Transverse colon (tissue), 4 donors: ENCODE measurements around the gene C12orf56. TPM values are rescaled to one million over a fixed set of nuclear protein-coding genes. Genes with fewer than 3 reads are reported as not detected.

ENCODE experiments used
- DNase-seq: peaks from one replicate; pipeline ENCODE4 v3.0.0-alpha.2; 2019
- H3K27ac ChIP-seq, 4 donors: fragments of 200-600 bp; sonication (generic); 2 replicates each; pipeline ENCODE4 v1.5.1; 2016 to 2018; ENCODE audit warnings: inconsistent platforms in 4 of 4
- H3K27me3 ChIP-seq: fragments of 200-600 bp; sonication (generic); 2 replicates; pipeline ENCODE4 v1.5.1; 2017; ENCODE audit warnings: inconsistent platforms
- H3K36me3 ChIP-seq, 4 donors: fragments of 200-600 bp; sonication (generic); 2 replicates each; pipeline ENCODE4 v1.5.1; 2017 to 2019; ENCODE audit warnings: inconsistent platforms in 4 of 4
- H3K4me1 ChIP-seq, 4 donors: fragments of 200-600 bp; sonication (generic); 2 replicates each; pipeline ENCODE4 v1.5.1; 2017 to 2020; ENCODE audit warnings: inconsistent platforms in 4 of 4
- H3K4me3 ChIP-seq, 4 donors: fragments of 200-600 bp; sonication (generic); 1 replicate in 1 of 4; 2 replicates in 3 of 4; pipeline versions ENCODE4 v1.5.1 to v1.6.1; 2017 to 2019; ENCODE audit warnings: inconsistent platforms in 4 of 4
- H3K9me3 ChIP-seq, 2 donors: fragments of 200-600 bp; sonication (generic); 2 replicates each; pipeline ENCODE4 v1.5.1; 2017 to 2019; ENCODE audit warnings: inconsistent platforms in 2 of 2
- EP300 ChIP-seq: sonication (generic); formaldehyde crosslinking; IDR thresholded peaks from one replicate; pipeline ENCODE4 v1.6.1; 2017; ENCODE audit warnings: antibody characterized with exemption, low read depth
- POLR2A ChIP-seq: fragments of 450-650 bp; IDR thresholded peaks from one replicate; pipeline ENCODE4 v1.6.1; 2016; ENCODE audit warnings: antibody characterized with exemption, mild to moderate bottlenecking, moderate library complexity
- POLR2AphosphoS5 ChIP-seq, 3 donors: sonication (generic); formaldehyde crosslinking; IDR thresholded peaks; one replicate each; pipeline ENCODE4 v1.6.1; 2016; ENCODE audit warnings: antibody characterized with exemption in 3 of 3
- WGBS, 2 donors: methylation state at CpG; one replicate each; pipeline ENCODE4 v1.1.5; 2018; ENCODE audit warnings: low coverage in 1 of 2; 5-methylcytosine and 5-hydroxymethylcytosine counted together
- in situ Hi-C, 4 donors: fragments of 200-750 bp; cut with MboI; loops; one replicate each; pipeline versions ENCODE4 v1.15.0 to v1.15.1; 2017; ENCODE audit warnings: low sequenced_read_pairs in 3 of 4, low pct_ligation_motif_present in 1 of 4, low pct_unique_long_range_greater_than_20kb in 1 of 4
- intact Hi-C: fragments of 100-400 bp; cut with DNase I; formaldehyde crosslinking; loops from one replicate; pipeline ENCODE4 v1.15.1; 2023; ENCODE audit warnings: low total_unique reads
- total RNA-seq, 4 donors: library from RNA; depleted of rRNA; stranded (reverse); fragments of >200 nt; gene quantifications; one replicate each; pipeline ENCODE4 v1.1.0, GENCODE V29; 2016
- TF ChIP-seq, protein P1 (sequence below), 5 experiments: fragments of 200-600 bp in 3 of 5; fragments of 450-650 bp in 2 of 5; sonication (generic) in 3 of 5; IDR thresholded peaks; 1 replicate in 2 of 5; 2 replicates in 3 of 5; pipeline ENCODE4 v1.5.1; 2016 to 2017; ENCODE audit warnings: antibody characterized with exemption in 5 of 5, inconsistent platforms in 3 of 5, mild to moderate bottlenecking in 2 of 5, moderate library complexity in 1 of 5

C12orf56 gene
- total RNA-seq, 4 donors from 2014 or later: 0.32 to 0.41 TPM; not detected in 2

DNA sequence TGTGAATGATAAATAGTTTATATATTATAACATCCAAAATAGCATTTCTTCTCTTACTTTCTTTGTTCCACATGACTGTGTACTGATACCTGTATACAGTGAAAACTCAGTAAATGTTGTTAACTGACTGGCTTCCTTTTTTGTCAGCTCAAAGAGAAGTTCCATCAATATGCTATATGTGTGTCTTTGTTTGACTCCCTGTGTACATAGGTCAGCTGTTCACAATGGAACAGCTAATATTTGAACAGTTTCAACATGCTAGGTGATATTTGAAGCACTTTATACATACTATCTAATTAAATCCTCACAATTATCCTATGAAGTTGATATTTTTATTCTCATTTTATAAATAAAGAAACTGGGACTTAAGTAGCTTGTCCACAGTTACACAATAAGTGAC lies 153.2 kb downstream of the C12orf56 start:
- TF ChIP-seq EP300 (no peak), POLR2AphosphoS5 (IDR thresholded peaks at IDR 0.05) (no peak), POLR2A (no peak)
- TF ChIP-seq, protein P1, sequence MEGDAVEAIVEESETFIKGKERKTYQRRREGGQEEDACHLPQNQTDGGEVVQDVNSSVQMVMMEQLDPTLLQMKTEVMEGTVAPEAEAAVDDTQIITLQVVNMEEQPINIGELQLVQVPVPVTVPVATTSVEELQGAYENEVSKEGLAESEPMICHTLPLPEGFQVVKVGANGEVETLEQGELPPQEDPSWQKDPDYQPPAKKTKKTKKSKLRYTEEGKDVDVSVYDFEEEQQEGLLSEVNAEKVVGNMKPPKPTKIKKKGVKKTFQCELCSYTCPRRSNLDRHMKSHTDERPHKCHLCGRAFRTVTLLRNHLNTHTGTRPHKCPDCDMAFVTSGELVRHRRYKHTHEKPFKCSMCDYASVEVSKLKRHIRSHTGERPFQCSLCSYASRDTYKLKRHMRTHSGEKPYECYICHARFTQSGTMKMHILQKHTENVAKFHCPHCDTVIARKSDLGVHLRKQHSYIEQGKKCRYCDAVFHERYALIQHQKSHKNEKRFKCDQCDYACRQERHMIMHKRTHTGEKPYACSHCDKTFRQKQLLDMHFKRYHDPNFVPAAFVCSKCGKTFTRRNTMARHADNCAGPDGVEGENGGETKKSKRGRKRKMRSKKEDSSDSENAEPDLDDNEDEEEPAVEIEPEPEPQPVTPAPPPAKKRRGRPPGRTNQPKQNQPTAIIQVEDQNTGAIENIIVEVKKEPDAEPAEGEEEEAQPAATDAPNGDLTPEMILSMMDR (IDR thresholded peaks at IDR 0.05): no peak
- in situ Hi-C loops (no loop called here), intact Hi-C loops (no loop called here)
- H3K27ac ChIP-seq: no peak overlapping the region
- no peaks in the 10 kb centered on the region for H3K27me3 ChIP-seq
- peaks cover 0 to 2% (median 0%) of the 10 kb centered on the region in 4 donors for H3K4me1 ChIP-seq
- H3K9me3 ChIP-seq: no peaks in the 10 kb centered on the region
- no peak for DNase-seq
- no peaks in the 10 kb centered on the region for H3K36me3 ChIP-seq
- no peak overlapping the region for H3K4me3 ChIP-seq

DNA sequence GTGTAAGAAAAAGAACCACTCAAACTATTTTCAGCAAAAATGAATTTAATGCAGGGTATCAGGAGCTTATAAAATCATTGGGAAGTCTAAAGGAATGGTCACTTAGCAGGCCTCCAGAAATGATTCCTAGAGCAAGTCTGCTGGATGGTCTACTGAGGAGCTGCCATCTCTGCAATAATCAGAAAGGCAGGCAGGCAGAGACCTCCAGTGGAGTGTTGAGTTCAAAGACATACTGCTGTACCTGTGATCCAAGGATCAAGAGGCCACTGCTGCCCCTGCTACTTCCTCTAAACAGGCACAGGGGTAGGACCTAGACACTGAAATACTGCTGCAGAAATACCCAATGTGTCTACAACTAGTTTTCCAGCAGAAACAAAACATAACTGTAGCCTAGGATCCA lies 154.0 kb downstream of the C12orf56 start:
- Histone ChIP-seq H3K4me1 (peaks cover 0 to 2% (median 0%) of the 10 kb centered on the region in 4 donors), H3K4me3 (no peak overlapping the region), H3K9me3 (no peaks in the 10 kb centered on the region), H3K36me3 (no peaks in the 10 kb centered on the region), H3K27me3 (no peaks in the 10 kb centered on the region), H3K27ac (no peak overlapping the region)
- in situ Hi-C loops (no loop called here), intact Hi-C loops (no loop called here)
- no peak for TF ChIP-seq POLR2A
- TF ChIP-seq, protein P1 (IDR thresholded peaks at IDR 0.05): no peak
- TF ChIP-seq POLR2AphosphoS5 (IDR thresholded peaks at IDR 0.05): no peak
- TF ChIP-seq EP300: no peak
- no peak for DNase-seq

DNA sequence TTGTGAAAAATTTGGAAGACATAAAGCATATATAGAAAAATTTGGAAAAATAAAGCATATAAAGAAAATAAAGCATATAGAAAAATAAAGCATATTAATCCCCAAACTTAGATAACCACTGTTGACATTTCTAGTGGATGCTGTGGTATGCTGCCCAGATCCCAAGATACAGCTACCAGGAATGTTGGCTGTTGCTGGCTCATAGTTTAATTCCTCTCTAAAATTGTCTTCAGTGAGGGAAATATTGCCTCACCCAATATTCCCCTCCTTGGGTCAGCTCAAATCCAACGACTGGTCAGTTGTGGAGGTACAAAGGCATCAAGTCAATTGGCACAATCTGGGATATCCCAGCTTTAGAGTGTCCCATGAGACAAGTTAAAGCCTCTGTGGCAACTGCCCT lies 158.4 kb downstream of the C12orf56 start:
- DNase-seq: no peak
- Histone ChIP-seq H3K4me3 (no peak overlapping the region), H3K4me1 (no peaks in the 10 kb centered on the region), H3K27me3 (no peaks in the 10 kb centered on the region), H3K9me3 (no peaks in the 10 kb centered on the region), H3K36me3 (no peaks in the 10 kb centered on the region), H3K27ac (no peak overlapping the region)
- intact Hi-C loops: no loop called here
- in situ Hi-C loops: no loop called here
- 62% methylated on average over 1 of the region's 1 CpG; no CpG with 5 or more reads in 1 of the 2 donors for WGBS, 2 donors
- TF ChIP-seq POLR2A (no peak), POLR2AphosphoS5 (IDR thresholded peaks at IDR 0.05) (no peak), EP300 (no peak)
- TF ChIP-seq, protein P1 (IDR thresholded peaks at IDR 0.05): no peak

DNA sequence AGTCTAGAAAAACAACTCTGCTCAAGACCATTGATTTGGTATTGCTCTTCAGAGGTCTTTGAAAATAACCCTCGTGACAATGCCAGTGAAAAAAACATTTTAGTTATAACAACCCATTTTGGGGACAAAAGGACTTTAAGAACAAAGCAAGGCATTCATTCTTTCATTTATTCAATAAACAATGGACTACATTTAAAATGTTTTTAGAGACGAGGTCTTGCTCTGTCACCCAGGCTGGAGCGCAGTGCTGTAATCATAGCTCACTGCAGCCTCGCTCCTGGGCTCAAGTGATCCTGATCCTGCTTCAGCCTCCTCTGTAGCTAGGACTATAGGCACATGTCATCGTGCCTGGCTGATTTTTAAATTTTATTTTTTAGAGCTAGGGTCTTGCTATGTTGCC lies 160.8 kb downstream of the C12orf56 start:
- Histone ChIP-seq H3K9me3 (no peaks in the 10 kb centered on the region), H3K27ac (no peak overlapping the region), H3K36me3 (no peaks in the 10 kb centered on the region), H3K4me1 (no peaks in the 10 kb centered on the region), H3K27me3 (no peaks in the 10 kb centered on the region), H3K4me3 (no peak overlapping the region)
- TF ChIP-seq POLR2AphosphoS5 (IDR thresholded peaks at IDR 0.05): no peak
- no peak for TF ChIP-seq EP300
- no peak for TF ChIP-seq POLR2A
- TF ChIP-seq, protein P1 (IDR thresholded peaks at IDR 0.05): no peak
- intact Hi-C loops (no loop called here), in situ Hi-C loops (no loop called here)
- WGBS, 2 donors: 84% methylated on average over 5 of the region's 5 CpGs
- no peak for DNase-seq
